Retinal pigment epithelial cell (primary cell): ENCODE data around the gene CHFR.

Experiments
- DNase-seq: peaks from one replicate; pipeline ENCODE4 v3.0.0-alpha.2; 2010; ENCODE audit warnings: low read depth
- H3K4me3 ChIP-seq: 2 replicates; pipeline ENCODE4 v1.5.1; 2011; ENCODE audit warnings: mild to moderate bottlenecking, low read length, control low read depth, moderate library complexity
- CTCF ChIP-seq: conservative IDR thresholded peaks from 2 replicates; pipeline ENCODE4 v1.5.1; 2011; ENCODE audit warnings: low read depth, low read length, control low read depth, inconsistent platforms

CHFR gene

GRCh38 chr12:132789099-132789471 is 98.3 kb downstream of the CHFR start:
- no peak for TF ChIP-seq CTCF
- H3K4me3 ChIP-seq: no peak overlapping the region
- DNase-seq: no peak

- DNase-seq: no peak
- no peak for TF ChIP-seq CTCF
- no peak overlapping the region for H3K4me3 ChIP-seq
Observed at GRCh38 chr12:132788375-132789098, 98.9 kb downstream of the CHFR start.

- no peak for TF ChIP-seq CTCF
- no peak for DNase-seq
- no peak overlapping the region for H3K4me3 ChIP-seq
Observed at GRCh38 chr12:132787877-132788276, 99.5 kb downstream of the CHFR start.

- no peak for DNase-seq
- H3K4me3 ChIP-seq: no peak overlapping the region
- TF ChIP-seq CTCF: no peak
Observed at GRCh38 chr12:132786192-132786591, 101.2 kb downstream of the CHFR start.

GRCh38 chr12:132784580-132784979 is 102.8 kb downstream of the CHFR start:
- no peak for TF ChIP-seq CTCF
- no peak overlapping the region for H3K4me3 ChIP-seq
- DNase-seq: no peak

GRCh38 chr12:132783917-132784531 is 103.4 kb downstream of the CHFR start:
- no peak overlapping the region for H3K4me3 ChIP-seq
- TF ChIP-seq CTCF: no peak

More at GRCh38 chr12:132783917-132784531, 103.4 kb downstream of the CHFR start:
- no peak for DNase-seq
